Neutrophil (primary cell): ENCODE data around the gene SMOC2.
"Not testable (repeated sequence)": the region's sequence is repeated elsewhere in the genome, so short reads cannot be mapped to it uniquely, and the experiment has no call there.

Experiments
- H3K27ac ChIP-seq: fragments of 200-600 bp; sonication (generic); 2 replicates; pipeline ENCODE4 v1.5.1; 2016; ENCODE audit warnings: mild to moderate bottlenecking, moderate library complexity
- H3K27me3 ChIP-seq: fragments of 200-600 bp; sonication (generic); 2 replicates; pipeline ENCODE4 v1.6.0; 2016; ENCODE audit warnings: mild to moderate bottlenecking
- H3K36me3 ChIP-seq: fragments of 200-600 bp; sonication (generic); 2 replicates; pipeline ENCODE4 v1.5.1; 2017
- H3K4me1 ChIP-seq, 2 experiments: fragments of 200-600 bp in 1 of 2; sonication (generic) in 1 of 2; 1 replicate in 1 of 2; 2 replicates in 1 of 2; pipeline versions ENCODE4 v1.5.1 to v1.6.1; 2013 to 2016; ENCODE audit warnings: low read depth in 1 of 2, low read length in 1 of 2, mild to moderate bottlenecking in 1 of 2, moderate library complexity in 1 of 2; ENCODE audit not compliant: control insufficient read depth in 1 of 2, insufficient read depth in 1 of 2
- H3K4me3 ChIP-seq, 2 experiments: fragments of 200-600 bp in 1 of 2; sonication (generic) in 1 of 2; 1 replicate in 1 of 2; 2 replicates in 1 of 2; pipeline ENCODE4 v1.5.1; 2013 to 2016; ENCODE audit warnings: low read depth in 1 of 2, low read length in 1 of 2, mild to moderate bottlenecking in 1 of 2, moderate library complexity in 1 of 2
- H3K9me3 ChIP-seq: fragments of 200-600 bp; sonication (generic); 2 replicates; pipeline ENCODE4 v1.5.1; 2016
- TF ChIP-seq, protein P1 (sequence below): fragments of 200-600 bp; sonication (generic); IDR thresholded peaks from 2 replicates; pipeline ENCODE4 v1.5.1; 2016; ENCODE audit warnings: antibody characterized with exemption

SMOC2 gene

DNA sequence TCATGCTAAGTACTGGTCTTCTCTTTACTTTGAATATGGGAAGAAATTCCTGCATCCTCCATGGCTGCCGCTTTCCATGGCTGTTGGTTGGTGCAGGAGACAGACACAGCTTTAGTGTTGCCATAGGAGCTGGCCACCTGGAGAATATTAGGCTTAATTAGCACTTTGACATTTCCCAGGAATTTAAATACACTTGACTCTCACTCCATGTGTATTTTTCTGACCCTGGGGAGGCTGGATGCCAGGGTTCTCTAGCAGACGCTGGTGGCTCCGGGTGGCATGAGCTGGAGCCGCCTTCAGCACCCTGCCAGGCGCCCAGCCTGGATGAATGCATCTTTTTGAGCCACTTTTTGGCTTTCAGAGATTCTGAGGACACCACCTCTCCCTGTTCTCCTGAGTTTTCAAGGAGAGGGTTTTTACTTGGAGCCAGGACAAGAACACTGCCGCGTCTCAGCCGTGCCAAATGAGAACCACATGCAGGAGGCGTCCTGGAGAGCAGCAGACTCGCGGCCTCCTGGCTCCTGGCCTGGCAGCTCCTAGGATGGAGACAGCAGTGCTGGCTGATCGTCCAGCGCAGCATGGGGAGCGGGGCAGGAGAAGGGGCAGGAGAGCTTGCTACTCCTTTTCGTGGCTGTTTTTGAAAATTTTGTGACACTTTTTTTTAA lies 258.8 kb downstream of the SMOC2 start:
- no peak overlapping the region for H3K27ac ChIP-seq
- no peaks in the 10 kb centered on the region for H3K9me3 ChIP-seq
- H3K36me3 ChIP-seq, result no peaks in the 10 kb centered on the region

DNA sequence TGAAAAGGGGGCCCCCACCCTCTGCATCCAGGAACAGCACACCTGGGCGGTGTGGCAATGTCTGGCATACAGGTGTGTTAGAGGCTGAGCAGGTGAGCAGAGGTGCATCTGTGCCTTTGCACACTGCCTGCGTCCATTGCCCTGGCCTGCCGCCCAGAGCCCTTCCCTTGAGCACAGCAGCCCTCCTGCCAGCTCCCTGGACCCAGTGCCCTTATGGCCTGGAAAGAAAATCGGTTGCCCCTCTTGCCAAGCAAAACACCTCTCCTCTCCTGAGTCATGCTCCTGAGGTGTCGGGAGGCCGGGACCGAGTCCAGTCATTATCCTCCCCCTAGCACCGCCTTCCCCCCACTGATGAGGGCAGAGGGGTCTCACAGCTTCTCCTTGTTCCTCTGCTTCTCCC lies 259.9 kb downstream of the SMOC2 start:
- no peaks in the 10 kb centered on the region for H3K27me3 ChIP-seq
- no peaks in the 10 kb centered on the region for H3K36me3 ChIP-seq
- TF ChIP-seq, protein P1, sequence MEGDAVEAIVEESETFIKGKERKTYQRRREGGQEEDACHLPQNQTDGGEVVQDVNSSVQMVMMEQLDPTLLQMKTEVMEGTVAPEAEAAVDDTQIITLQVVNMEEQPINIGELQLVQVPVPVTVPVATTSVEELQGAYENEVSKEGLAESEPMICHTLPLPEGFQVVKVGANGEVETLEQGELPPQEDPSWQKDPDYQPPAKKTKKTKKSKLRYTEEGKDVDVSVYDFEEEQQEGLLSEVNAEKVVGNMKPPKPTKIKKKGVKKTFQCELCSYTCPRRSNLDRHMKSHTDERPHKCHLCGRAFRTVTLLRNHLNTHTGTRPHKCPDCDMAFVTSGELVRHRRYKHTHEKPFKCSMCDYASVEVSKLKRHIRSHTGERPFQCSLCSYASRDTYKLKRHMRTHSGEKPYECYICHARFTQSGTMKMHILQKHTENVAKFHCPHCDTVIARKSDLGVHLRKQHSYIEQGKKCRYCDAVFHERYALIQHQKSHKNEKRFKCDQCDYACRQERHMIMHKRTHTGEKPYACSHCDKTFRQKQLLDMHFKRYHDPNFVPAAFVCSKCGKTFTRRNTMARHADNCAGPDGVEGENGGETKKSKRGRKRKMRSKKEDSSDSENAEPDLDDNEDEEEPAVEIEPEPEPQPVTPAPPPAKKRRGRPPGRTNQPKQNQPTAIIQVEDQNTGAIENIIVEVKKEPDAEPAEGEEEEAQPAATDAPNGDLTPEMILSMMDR, result no peak
- H3K4me1 ChIP-seq, result no peaks in the 10 kb centered on the region
- no peak overlapping the region for H3K27ac ChIP-seq
- H3K4me3 ChIP-seq, result no peak overlapping the region
- H3K9me3 ChIP-seq, result no peaks in the 10 kb centered on the region

More for the DNA sequence above, 258.8 kb downstream of the SMOC2 start:
- no peaks in the 10 kb centered on the region for H3K4me1 ChIP-seq
- H3K4me3 ChIP-seq, result no peak overlapping the region
- TF ChIP-seq, protein P1, result no peak
- no peaks in the 10 kb centered on the region for H3K27me3 ChIP-seq

DNA sequence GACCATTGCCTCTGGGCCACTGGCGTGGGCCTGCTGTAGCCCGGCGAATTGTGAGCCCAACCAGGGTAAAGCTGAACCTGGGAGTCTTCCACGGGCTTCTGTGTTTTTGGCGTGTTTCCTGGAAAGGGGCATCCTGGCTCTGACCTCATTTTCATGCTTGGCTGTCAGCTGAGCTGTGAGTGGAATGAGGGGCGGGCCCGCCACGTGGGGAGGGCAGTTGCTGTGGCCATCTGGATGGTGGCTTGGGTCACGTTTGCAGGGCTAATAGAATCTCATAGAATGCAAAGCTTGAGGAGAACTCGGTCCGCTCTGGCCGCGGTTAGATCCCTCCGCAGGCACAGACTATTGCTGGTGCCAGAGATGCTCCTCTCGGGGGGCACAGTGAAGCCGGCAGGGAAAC lies 263.0 kb downstream of the SMOC2 start:
- Histone ChIP-seq H3K4me1 (no peaks in the 10 kb centered on the region), H3K36me3 (no peaks in the 10 kb centered on the region), H3K27me3 (no peaks in the 10 kb centered on the region), H3K9me3 (no peaks in the 10 kb centered on the region), H3K27ac (no peak overlapping the region), H3K4me3 (no peak overlapping the region)
- TF ChIP-seq, protein P1, result no peak

DNA sequence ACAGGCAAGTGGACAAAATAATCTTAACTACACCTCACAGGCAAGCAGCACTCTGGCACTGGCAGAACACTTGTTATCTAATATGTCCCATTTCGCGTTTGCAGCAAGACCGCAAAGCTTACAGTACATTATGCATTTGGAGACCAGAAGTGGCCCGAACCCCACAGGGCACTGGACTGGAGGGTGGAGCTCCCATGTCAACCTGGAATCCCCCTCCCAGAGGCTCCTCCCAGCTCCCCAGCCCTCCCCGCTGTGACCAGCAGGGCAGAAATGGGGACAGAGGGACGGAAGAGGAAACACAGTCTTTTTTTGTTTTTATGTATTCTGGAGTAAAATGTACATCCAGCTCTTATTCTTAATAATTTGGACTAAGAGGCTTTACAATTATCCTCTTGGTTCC lies 263.7 kb downstream of the SMOC2 start:
- H3K4me1 ChIP-seq, result no peaks in the 10 kb centered on the region
- H3K36me3 ChIP-seq, result no peaks in the 10 kb centered on the region
- no peak overlapping the region for H3K4me3 ChIP-seq
- TF ChIP-seq, protein P1, result no peak
- H3K27me3 ChIP-seq, result no peaks in the 10 kb centered on the region
- H3K9me3 ChIP-seq, result no peaks in the 10 kb centered on the region
- H3K27ac ChIP-seq, result no peak overlapping the region

DNA sequence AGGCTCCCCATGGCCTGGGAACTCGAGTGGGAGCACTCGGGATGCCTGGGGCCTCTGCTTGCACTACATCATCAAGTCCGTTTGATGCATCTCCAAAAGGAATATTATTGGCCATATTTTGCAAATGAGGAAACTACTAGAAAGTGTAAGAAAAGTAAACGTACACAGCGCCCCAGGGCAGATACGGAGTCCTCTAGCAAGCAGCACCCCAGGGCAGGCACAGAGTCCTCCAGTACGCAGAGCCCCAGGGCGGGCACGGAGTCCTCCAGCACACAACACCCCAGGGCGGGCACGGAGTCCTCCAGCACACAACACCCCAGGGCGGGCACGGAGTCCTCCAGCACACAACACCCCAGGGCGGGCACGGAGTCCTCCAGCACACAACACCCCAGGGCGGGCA lies 264.3 kb downstream of the SMOC2 start:
- not testable (repeated sequence) for H3K9me3 ChIP-seq, H3K27me3 ChIP-seq

DNA sequence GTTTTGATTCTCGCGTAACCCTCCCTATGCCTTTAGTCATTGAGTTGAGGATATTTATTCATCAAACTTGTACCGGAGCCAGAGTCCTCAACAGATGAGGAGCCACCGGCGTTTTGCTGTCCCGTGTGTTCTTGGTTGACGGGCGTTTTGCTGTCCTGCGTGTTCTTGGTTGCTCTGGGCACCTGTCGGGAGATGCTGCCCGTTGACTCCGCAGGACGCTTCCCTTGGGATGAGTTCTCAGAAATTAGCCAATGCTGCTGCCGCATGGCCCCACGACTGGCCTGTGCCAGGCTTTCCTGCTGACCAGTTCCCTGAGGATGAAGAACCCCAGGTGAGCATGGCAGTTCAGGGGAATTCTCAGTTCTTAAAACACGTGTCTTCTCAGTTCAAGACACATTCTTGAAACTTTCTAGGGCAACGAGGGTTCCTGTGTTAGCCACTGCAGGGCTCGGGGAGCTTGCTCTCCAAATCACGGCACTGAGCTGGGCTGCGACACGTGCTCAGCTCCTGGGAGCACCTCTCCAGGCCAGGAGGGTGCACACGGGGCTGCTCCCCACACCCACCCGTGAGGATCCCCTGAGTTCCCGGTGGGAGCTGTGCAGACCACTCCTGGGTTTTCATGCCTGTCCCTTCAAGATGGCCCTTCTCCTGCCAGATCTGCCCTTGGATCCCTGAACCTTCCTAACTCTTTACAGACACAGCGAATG lies 265.6 kb downstream of the SMOC2 start:
- no peaks in the 10 kb centered on the region for H3K36me3 ChIP-seq
- no peaks in the 10 kb centered on the region for H3K27me3 ChIP-seq
- no peaks in the 10 kb centered on the region for H3K4me1 ChIP-seq
- TF ChIP-seq, protein P1, result no peak
- H3K4me3 ChIP-seq, result no peak overlapping the region
- no peak overlapping the region for H3K27ac ChIP-seq
- no peaks in the 10 kb centered on the region for H3K9me3 ChIP-seq

More for the DNA sequence above, 264.3 kb downstream of the SMOC2 start:
- H3K27ac ChIP-seq, H3K4me3 ChIP-seq, H3K36me3 ChIP-seq, H3K4me1 ChIP-seq: not testable (repeated sequence)
